K562 (cell line): ENCODE results near the gene NUDT14. TPM values are rescaled to one million over a fixed set of nuclear protein-coding genes. Genes with fewer than 3 reads are reported as not detected.

ENCODE experiments used
- ATAC-seq: fragments of 200-7000 bp; cut with Tn5 transposase; 3 replicates; pipeline ENCODE4 v1.9.1; 2020; ENCODE audit warnings: moderate library complexity
- BruUV-seq: library from RNA; stranded (reverse); fragments of 400-500 nt; replicated peaks from 2 replicates; lab custom pipeline; 2021; lab: Mats Ljungman, UMichigan
- CTCF ChIA-PET: fragments of 300-600 bp; formaldehyde crosslinking; extraction: SDS; loops from one replicate; lab custom pipeline; 2021; ENCODE audit warnings: low intra/inter-chr PET ratio; lab: Yijun Ruan, JAX
- POLR2A ChIA-PET: fragments of 300-600, 350-650 bp; sonication (Branson Sonifier 250); formaldehyde crosslinking; extraction: SDS; loops from one replicate; lab custom pipeline; 2021; ENCODE audit warnings: antibody characterized with exemption, inconsistent platforms; lab: Yijun Ruan, JAX
- DNase-seq, 4 experiments: peaks; one replicate each; pipeline versions ENCODE4 v3.0.0 to v3.0.0-alpha.2; 2011 to 2018; ENCODE audit warnings: low spot score in 3 of 4, mixed read lengths in 3 of 4; ENCODE audit errors: extremely low read depth in 1 of 4
- FAIRE-seq: peaks from 2 replicates; lab custom pipeline; 2011; peaks lifted over from hg19 to GRCh38; lab: Jason Lieb, UNC
- H2AFZ ChIP-seq: 2 replicates; pipeline ENCODE4 v1.6.0; 2011; ENCODE audit warnings: low read depth, low read length, control low read depth, inconsistent platforms
- H3K27ac ChIP-seq: fragments of 200-600 bp; 3 replicates; pipeline ENCODE4 v1.8.0; 2011; ENCODE audit warnings: low read depth, mild to moderate bottlenecking, control low read depth, inconsistent platforms, low read length, moderate library complexity, mixed read lengths; ENCODE audit errors: extremely low read depth
- H3K27me3 ChIP-seq, 2 experiments: fragments of 300-600 bp in 1 of 2; 2 replicates in 1 of 2; 3 replicates in 1 of 2; pipeline versions ENCODE4 v1.6.0 to v1.8.0; 2011; ENCODE audit warnings: inconsistent platforms in 2 of 2, low read length in 2 of 2, mild to moderate bottlenecking in 1 of 2, mixed read lengths in 1 of 2, moderate library complexity in 1 of 2; ENCODE audit not compliant: control insufficient read depth in 2 of 2, insufficient read depth in 2 of 2
- H3K36me3 ChIP-seq: fragments of 300-600 bp; 3 replicates; pipeline ENCODE4 v1.8.0; 2011; ENCODE audit warnings: mild to moderate bottlenecking, low read length, inconsistent platforms; ENCODE audit not compliant: control insufficient read depth, insufficient read depth
- H3K4me1 ChIP-seq, 2 experiments: fragments of 200-600 bp in 1 of 2; replicated peaks in 1 of 2; 2 replicates in 1 of 2; 3 replicates in 1 of 2; pipeline versions ENCODE4 v1.5.1 to v1.8.0; 2011; ENCODE audit warnings: inconsistent platforms in 2 of 2, low read length in 2 of 2, mild to moderate bottlenecking in 1 of 2, mixed read lengths in 1 of 2, moderate library complexity in 1 of 2; ENCODE audit not compliant: control insufficient read depth in 2 of 2, insufficient read depth in 2 of 2
- H3K4me2 ChIP-seq: 2 replicates; pipeline ENCODE4 v1.6.1; 2011; ENCODE audit warnings: low read length, control low read depth, inconsistent platforms, mixed read lengths; ENCODE audit not compliant: insufficient read depth
- H3K4me3 ChIP-seq: fragments of 200-600 bp; sonication (generic), shearing (Covaris generic); 2 replicates; pipeline ENCODE4 v1.5.1; 2016; ENCODE audit warnings: control low read depth, inconsistent platforms
- H3K79me2 ChIP-seq: fragments of 200-600 bp; 3 replicates; pipeline ENCODE4 v1.8.0; 2011; ENCODE audit warnings: low read length, inconsistent platforms; ENCODE audit not compliant: control insufficient read depth, insufficient read depth
- H3K9ac ChIP-seq, 2 experiments: 2 replicates each; pipeline versions ENCODE4 v1.6.0 to v1.6.1; 2011; ENCODE audit warnings: low read depth in 2 of 2, low read length in 2 of 2, control low read depth in 1 of 2, inconsistent platforms in 1 of 2, mild to moderate bottlenecking in 1 of 2, mixed read lengths in 1 of 2; ENCODE audit not compliant: insufficient read depth in 1 of 2
- H3K9me1 ChIP-seq: one replicate; pipeline ENCODE4 v1.6.0; 2011; ENCODE audit warnings: inconsistent platforms, mild to moderate bottlenecking, low read length, moderate library complexity; ENCODE audit not compliant: control insufficient read depth, insufficient read depth
- H3K9me3 ChIP-seq: replicated peaks from 2 replicates; pipeline ENCODE4 v1.5.1; 2011; ENCODE audit warnings: low read depth, low read length, inconsistent platforms; ENCODE audit not compliant: control insufficient read depth, insufficient read depth
- H4K20me1 ChIP-seq: replicated peaks from 2 replicates; pipeline ENCODE4 v1.6.1; 2011; ENCODE audit warnings: low read length, inconsistent platforms, mixed read lengths; ENCODE audit not compliant: control insufficient read depth, insufficient read depth
- ARID2 ChIP-seq: fragments of 450-650 bp; IDR thresholded peaks from 2 replicates; pipeline ENCODE4 v1.6.1; 2017; ENCODE audit warnings: antibody characterized with exemption, mild to moderate bottlenecking
- E2F8 ChIP-seq: fragments of 450-650 bp; IDR thresholded peaks from 2 replicates; pipeline ENCODE4 v1.7.1; 2018; ENCODE audit warnings: mild to moderate bottlenecking, low read depth; ENCODE audit not compliant: partially characterized antibody
- LEF1 ChIP-seq: fragments of 450-650 bp; IDR thresholded peaks from 2 replicates; pipeline ENCODE4 v1.6.1; 2016; ENCODE audit warnings: mild to moderate bottlenecking
- RBM15 ChIP-seq: fragments of 200-400 bp; formaldehyde crosslinking; IDR thresholded peaks from 2 replicates; pipeline ENCODE4 v1.6.1; 2018; ENCODE audit warnings: mild to moderate bottlenecking, low read length, moderate library complexity; ENCODE audit not compliant: insufficient read depth
- WHSC1 ChIP-seq: IDR thresholded peaks from one replicate; pipeline ENCODE4 v1.6.1; 2012; ENCODE audit warnings: low read length, control low read depth, inconsistent platforms
- WGBS: fragments of 100-300 bp; shearing (Covaris generic); methylation state at CpG from one replicate; pipeline ENCODE4 v1.1.6; 2016; ENCODE audit warnings: low coverage, mixed read lengths; ENCODE audit not compliant: insufficient coverage; ENCODE audit errors: missing lambda C conversion rate; 5-methylcytosine and 5-hydroxymethylcytosine counted together
- in situ Hi-C: fragments of 300-500 bp; cut with MboI; formaldehyde crosslinking; loops from 4 replicates; pipeline ENCODE4 v1.15.0; 2018; ENCODE audit warnings: inconsistent platforms, mixed read lengths
- intact Hi-C: fragments of 100-400 bp; cut with micrococcal nuclease; formaldehyde crosslinking; loops from 2 replicates; pipeline ENCODE4 v1.14.2; 2022
- polyA plus RNA-seq, 8 experiments: library from polyadenylated mRNA; depleted of rRNA in 4 of 8; stranded (reverse) in 5 of 8; unstranded in 3 of 8; fragments of >200 nt; fragmentation: Nextera tagmentation in 2 of 8; fragmentation: Illumina TruSeq in 1 of 8; extraction: Ambion mirVana in 2 of 8; extraction: Trizol in 1 of 8; gene quantifications; 2 replicates each; pipeline versions ENCODE4 v1.2.1 to v1.2.3, GENCODE V29; 2011 to 2014; ENCODE audit warnings: inconsistent platforms in 1 of 8, missing spikeins in 1 of 8
- total RNA-seq, 7 experiments: library from RNA; depleted of rRNA in 6 of 7; stranded (reverse); fragments of >200 nt in 6 of 7; fragmentation: Illumina TruSeq in 2 of 7; extraction: Trizol in 2 of 7; gene quantifications; 2 replicates each; pipeline versions ENCODE4 v1.2.1 to v1.2.3, GENCODE V29; 2011 to 2021; ENCODE audit warnings: low replicate concordance in 1 of 7

Gene NUDT14
- total and polyA plus RNA-seq, 9 of the 15 experiments (the other 6 are each of a cell fraction or from before 2014, with no cell fraction given): 0.14 to 16.3 (median 8.2) TPM

GRCh38 chr14:105218611-105219010 is 37.5 kb upstream of the NUDT14 start:
- 100% methylated on average over 5 of the region's 19 CpGs for WGBS
- TF ChIP-seq WHSC1: no peak
- TF ChIP-seq ARID2: no peak
- no peak for TF ChIP-seq LEF1
- TF ChIP-seq RBM15: no peak
- TF ChIP-seq E2F8: no peak
- Histone ChIP-seq H3K9ac (no peak overlapping the region), H3K9me1 (no peaks in the 10 kb centered on the region), H3K27ac (no peak overlapping the region), H4K20me1 (no peaks in the 10 kb centered on the region), H3K36me3 (peaks cover 27% of the 10 kb centered on the region; the same call in 1 of the 3 replicates), H3K4me2 (no peak overlapping the region), H3K79me2 (no peaks in the 10 kb centered on the region), H3K9me3 (no peaks in the 10 kb centered on the region), H3K4me3 (no peak overlapping the region), H2AFZ (no peak overlapping the region), H3K4me1 (peaks cover 0 to 7% of the 10 kb centered on the region in 2 experiments; a peak in 1 of 5 replicates), H3K27me3 (no peaks in the 10 kb centered on the region)
- FAIRE-seq (no peak), DNase-seq (no peak), ATAC-seq (no peak)
- in situ Hi-C loops (no loop called here), intact Hi-C loops (no loop called here)
- ChIA-PET CTCF (no interaction called here), POLR2A (interaction anchor here (0.5 kb wide), 1 partner anchor 36 kb away, joined by 3 read pairs; no protein-coding TSS in a partner anchor)
- BruUV-seq: no TSS peak
